Panc1 (cell line): ENCODE results near the gene NT5E.

Experiments
- POLR2AphosphoS5 ChIP-seq: IDR thresholded peaks from 2 replicates; pipeline ENCODE4 v1.6.1; 2012; ENCODE audit warnings: mild to moderate bottlenecking, low read depth, low read length, moderate library complexity
- TCF7L2 ChIP-seq: IDR thresholded peaks from 2 replicates; pipeline ENCODE4 v1.6.1; 2011; ENCODE audit warnings: mild to moderate bottlenecking, low read depth, low read length, inconsistent platforms
- TF ChIP-seq, protein P1 (sequence below): fragments of 450-650 bp; IDR thresholded peaks from 2 replicates; pipeline ENCODE4 v1.5.1; 2017; ENCODE audit warnings: mild to moderate bottlenecking
- TF ChIP-seq, protein P2 (sequence below), 2 experiments: IDR thresholded peaks; 2 replicates each; pipeline ENCODE4 v1.6.1; 2011 to 2012; ENCODE audit warnings: low read depth in 2 of 2, control low read depth in 1 of 2, low read length in 1 of 2, mild to moderate bottlenecking in 1 of 2, moderate library complexity in 1 of 2; ENCODE audit not compliant: insufficient read depth in 1 of 2

DNA sequence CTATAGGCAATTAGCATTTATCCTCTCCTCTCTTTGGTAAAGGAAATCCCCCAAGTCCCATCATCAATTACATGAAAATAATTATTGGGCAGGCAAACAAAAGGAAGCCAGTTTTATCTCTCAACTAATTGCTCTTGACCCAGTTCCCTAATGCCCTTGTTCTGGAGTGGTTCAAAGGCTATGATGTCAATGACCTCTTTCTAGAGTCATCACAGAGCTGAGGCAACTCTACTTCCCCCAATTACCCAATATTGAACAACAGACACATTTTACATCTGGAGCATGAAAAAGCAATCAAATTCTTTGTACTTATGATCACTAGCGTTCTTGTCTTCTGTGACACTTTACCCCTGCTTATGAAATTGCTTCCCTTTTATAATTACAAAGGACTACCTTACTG lies 43.5 kb downstream of the NT5E start:
- TF ChIP-seq, protein P1, sequence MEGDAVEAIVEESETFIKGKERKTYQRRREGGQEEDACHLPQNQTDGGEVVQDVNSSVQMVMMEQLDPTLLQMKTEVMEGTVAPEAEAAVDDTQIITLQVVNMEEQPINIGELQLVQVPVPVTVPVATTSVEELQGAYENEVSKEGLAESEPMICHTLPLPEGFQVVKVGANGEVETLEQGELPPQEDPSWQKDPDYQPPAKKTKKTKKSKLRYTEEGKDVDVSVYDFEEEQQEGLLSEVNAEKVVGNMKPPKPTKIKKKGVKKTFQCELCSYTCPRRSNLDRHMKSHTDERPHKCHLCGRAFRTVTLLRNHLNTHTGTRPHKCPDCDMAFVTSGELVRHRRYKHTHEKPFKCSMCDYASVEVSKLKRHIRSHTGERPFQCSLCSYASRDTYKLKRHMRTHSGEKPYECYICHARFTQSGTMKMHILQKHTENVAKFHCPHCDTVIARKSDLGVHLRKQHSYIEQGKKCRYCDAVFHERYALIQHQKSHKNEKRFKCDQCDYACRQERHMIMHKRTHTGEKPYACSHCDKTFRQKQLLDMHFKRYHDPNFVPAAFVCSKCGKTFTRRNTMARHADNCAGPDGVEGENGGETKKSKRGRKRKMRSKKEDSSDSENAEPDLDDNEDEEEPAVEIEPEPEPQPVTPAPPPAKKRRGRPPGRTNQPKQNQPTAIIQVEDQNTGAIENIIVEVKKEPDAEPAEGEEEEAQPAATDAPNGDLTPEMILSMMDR: no peak
- TF ChIP-seq, protein P2, sequence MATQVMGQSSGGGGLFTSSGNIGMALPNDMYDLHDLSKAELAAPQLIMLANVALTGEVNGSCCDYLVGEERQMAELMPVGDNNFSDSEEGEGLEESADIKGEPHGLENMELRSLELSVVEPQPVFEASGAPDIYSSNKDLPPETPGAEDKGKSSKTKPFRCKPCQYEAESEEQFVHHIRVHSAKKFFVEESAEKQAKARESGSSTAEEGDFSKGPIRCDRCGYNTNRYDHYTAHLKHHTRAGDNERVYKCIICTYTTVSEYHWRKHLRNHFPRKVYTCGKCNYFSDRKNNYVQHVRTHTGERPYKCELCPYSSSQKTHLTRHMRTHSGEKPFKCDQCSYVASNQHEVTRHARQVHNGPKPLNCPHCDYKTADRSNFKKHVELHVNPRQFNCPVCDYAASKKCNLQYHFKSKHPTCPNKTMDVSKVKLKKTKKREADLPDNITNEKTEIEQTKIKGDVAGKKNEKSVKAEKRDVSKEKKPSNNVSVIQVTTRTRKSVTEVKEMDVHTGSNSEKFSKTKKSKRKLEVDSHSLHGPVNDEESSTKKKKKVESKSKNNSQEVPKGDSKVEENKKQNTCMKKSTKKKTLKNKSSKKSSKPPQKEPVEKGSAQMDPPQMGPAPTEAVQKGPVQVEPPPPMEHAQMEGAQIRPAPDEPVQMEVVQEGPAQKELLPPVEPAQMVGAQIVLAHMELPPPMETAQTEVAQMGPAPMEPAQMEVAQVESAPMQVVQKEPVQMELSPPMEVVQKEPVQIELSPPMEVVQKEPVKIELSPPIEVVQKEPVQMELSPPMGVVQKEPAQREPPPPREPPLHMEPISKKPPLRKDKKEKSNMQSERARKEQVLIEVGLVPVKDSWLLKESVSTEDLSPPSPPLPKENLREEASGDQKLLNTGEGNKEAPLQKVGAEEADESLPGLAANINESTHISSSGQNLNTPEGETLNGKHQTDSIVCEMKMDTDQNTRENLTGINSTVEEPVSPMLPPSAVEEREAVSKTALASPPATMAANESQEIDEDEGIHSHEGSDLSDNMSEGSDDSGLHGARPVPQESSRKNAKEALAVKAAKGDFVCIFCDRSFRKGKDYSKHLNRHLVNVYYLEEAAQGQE (IDR thresholded peaks at IDR 0.05; ENCODE audit: insufficient read depth in 1 of 2, low read depth in 2 of 2, low read length in 1 of 2): no peak
- no peak for TF ChIP-seq POLR2AphosphoS5
- no peak for TF ChIP-seq TCF7L2
